Epithelial cell of proximal tubule (primary cell): Measurements from ENCODE around the gene PRDM16. TPM values are rescaled to one million over a fixed set of nuclear protein-coding genes. Genes with fewer than 3 reads are reported as not detected.

Source experiments
- DNase-seq: peaks from one replicate; pipeline ENCODE4 v3.0.0-alpha.2; 2011; ENCODE audit warnings: low read depth
- H3K4me3 ChIP-seq: 2 replicates; pipeline ENCODE4 v1.5.1; 2011; ENCODE audit warnings: low read depth, mild to moderate bottlenecking, low read length
- CTCF ChIP-seq: conservative IDR thresholded peaks from 2 replicates; pipeline ENCODE4 v1.5.1; 2012; ENCODE audit warnings: low read depth, mild to moderate bottlenecking, low read length
- total RNA-seq: library from RNA; depleted of rRNA; stranded (reverse); fragments of >200 nt; gene quantifications from 2 replicates; pipeline ENCODE4 v1.2.3, GENCODE V29; 2015

Gene PRDM16
- total RNA-seq, 1 donor from 2014 or later, result 0.06 TPM

GRCh38 chr1:3037281-3038040 lies 31.5 kb upstream of the PRDM16 start:
- no peak for TF ChIP-seq CTCF
- H3K4me3 ChIP-seq, result no peak overlapping the region
- DNase-seq, result no peak

- no peak overlapping the region for H3K4me3 ChIP-seq
- DNase-seq, result no peak
- no peak for TF ChIP-seq CTCF
These were observed 30.9 kb upstream of the PRDM16 start for GRCh38 chr1:3038113-3038551.

GRCh38 chr1:3038571-3039181 lies 30.3 kb upstream of the PRDM16 start:
- no peak overlapping the region for H3K4me3 ChIP-seq
- DNase-seq, result no peak
- TF ChIP-seq CTCF, result no peak

- DNase-seq, result no peak
- no peak for TF ChIP-seq CTCF
- H3K4me3 ChIP-seq, result no peak overlapping the region
These were observed 29.0 kb upstream of the PRDM16 start for GRCh38 chr1:3040004-3040403.

GRCh38 chr1:3042481-3042880 lies 26.5 kb upstream of the PRDM16 start:
- no peak for TF ChIP-seq CTCF
- no peak for DNase-seq
- no peak overlapping the region for H3K4me3 ChIP-seq

- TF ChIP-seq CTCF, result no peak
- no peak for DNase-seq
- no peak overlapping the region for H3K4me3 ChIP-seq
These were observed 19.8 kb upstream of the PRDM16 start for GRCh38 chr1:3049164-3049563.

GRCh38 chr1:3049905-3050304 lies 19.1 kb upstream of the PRDM16 start:
- no peak for DNase-seq
- H3K4me3 ChIP-seq, result no peak overlapping the region
- TF ChIP-seq CTCF, result no peak
